Body of pancreas (tissue), 4 donors: Measurements from ENCODE around the gene NMD3.

Experiments
- POLR2A ChIP-seq, 3 donors: fragments of 450-650 bp; IDR thresholded peaks; one replicate each; pipeline ENCODE4 v1.6.1; 2016; ENCODE audit warnings: antibody characterized with exemption in 3 of 3, mild to moderate bottlenecking in 2 of 3
- TF ChIP-seq, protein P1 (sequence below), 7 experiments: fragments of 450-650 bp in 4 of 7; fragments of 200-600 bp in 3 of 7; sonication (generic) in 3 of 7; IDR thresholded peaks; one replicate each; pipeline ENCODE4 v1.5.1; 2016 to 2019; ENCODE audit warnings: antibody characterized with exemption in 7 of 7

DNA sequence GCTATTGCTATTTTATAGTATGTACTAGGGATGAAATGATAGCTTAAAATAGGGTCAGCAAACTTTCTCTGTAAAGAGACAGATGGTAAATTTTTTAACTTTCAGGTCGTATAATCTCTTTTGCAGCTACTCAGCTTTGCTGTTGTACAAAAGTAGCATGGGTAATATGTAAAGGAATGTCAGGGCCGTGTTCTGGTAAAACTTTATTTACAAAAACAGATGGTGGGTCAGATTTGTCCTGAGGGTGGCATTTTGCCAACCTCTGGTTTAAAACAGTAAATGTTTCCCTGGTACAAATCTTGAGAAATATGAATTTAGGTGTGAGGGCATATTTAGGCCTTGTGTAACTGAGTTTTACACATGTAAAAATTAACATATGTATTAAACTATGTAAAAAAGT is 18.6 kb downstream of the NMD3 start:
- TF ChIP-seq, protein P1, sequence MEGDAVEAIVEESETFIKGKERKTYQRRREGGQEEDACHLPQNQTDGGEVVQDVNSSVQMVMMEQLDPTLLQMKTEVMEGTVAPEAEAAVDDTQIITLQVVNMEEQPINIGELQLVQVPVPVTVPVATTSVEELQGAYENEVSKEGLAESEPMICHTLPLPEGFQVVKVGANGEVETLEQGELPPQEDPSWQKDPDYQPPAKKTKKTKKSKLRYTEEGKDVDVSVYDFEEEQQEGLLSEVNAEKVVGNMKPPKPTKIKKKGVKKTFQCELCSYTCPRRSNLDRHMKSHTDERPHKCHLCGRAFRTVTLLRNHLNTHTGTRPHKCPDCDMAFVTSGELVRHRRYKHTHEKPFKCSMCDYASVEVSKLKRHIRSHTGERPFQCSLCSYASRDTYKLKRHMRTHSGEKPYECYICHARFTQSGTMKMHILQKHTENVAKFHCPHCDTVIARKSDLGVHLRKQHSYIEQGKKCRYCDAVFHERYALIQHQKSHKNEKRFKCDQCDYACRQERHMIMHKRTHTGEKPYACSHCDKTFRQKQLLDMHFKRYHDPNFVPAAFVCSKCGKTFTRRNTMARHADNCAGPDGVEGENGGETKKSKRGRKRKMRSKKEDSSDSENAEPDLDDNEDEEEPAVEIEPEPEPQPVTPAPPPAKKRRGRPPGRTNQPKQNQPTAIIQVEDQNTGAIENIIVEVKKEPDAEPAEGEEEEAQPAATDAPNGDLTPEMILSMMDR (IDR thresholded peaks at IDR 0.05), result no peak
- TF ChIP-seq POLR2A (IDR thresholded peaks at IDR 0.05), result no peak
